ENCODE results near the gene HYCC1.

DNA sequence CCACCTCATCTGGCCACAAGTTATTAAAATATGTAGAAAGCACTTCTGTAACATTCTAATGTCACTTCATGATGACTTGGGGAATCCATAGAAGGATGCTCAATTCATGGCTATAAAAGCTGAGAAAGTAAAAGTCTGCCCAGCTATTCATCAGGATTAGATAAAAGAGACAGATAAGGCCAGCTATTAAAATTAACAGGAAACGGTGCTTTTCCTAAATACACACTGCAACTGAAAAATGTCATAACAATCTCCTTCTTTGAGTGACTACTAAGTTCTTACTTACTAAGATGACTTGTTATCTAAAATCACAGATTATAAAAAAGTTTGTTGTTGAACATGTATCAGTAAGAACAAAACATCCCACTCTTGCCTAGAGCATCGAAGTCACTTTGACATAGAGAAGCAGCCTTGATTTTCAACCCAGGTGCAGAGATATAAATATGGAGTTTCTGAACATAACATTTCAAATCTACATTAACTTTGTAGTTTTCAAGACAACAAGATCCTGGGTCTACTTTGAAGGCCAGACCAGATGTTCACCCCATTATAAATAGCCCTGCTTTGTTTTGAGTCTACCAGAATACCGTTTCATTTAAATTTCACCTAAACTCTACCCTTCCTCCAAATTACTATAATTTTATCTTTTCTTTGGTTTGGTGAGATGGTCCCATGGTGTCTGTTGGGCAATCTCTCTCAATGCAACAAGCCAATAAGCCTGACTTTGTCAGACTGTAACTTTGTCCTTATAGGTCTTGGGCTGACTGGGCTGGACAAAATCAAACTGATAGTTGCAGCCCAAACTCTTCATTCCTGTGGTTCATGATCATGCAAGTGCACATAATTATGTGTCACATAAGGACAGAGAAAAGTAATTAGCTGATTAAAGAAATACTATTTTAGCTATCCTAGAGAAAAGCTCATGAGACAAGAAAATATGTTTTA is 24.0 kb downstream of the HYCC1 start:
- TF ChIP-seq, protein P1, sequence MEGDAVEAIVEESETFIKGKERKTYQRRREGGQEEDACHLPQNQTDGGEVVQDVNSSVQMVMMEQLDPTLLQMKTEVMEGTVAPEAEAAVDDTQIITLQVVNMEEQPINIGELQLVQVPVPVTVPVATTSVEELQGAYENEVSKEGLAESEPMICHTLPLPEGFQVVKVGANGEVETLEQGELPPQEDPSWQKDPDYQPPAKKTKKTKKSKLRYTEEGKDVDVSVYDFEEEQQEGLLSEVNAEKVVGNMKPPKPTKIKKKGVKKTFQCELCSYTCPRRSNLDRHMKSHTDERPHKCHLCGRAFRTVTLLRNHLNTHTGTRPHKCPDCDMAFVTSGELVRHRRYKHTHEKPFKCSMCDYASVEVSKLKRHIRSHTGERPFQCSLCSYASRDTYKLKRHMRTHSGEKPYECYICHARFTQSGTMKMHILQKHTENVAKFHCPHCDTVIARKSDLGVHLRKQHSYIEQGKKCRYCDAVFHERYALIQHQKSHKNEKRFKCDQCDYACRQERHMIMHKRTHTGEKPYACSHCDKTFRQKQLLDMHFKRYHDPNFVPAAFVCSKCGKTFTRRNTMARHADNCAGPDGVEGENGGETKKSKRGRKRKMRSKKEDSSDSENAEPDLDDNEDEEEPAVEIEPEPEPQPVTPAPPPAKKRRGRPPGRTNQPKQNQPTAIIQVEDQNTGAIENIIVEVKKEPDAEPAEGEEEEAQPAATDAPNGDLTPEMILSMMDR (IDR thresholded peaks at IDR 0.05): no peak
- TF ChIP-seq POLR2A (IDR thresholded peaks at IDR 0.05; ENCODE audit: low read depth) (no peak), POLR2AphosphoS5 (IDR thresholded peaks at IDR 0.05) (no peak), EP300 (IDR thresholded peaks at IDR 0.05) (no peak)
